ENCODE data around the gene LIMD2.

Gene LIMD2

GRCh38 chr17:63679214-63679613 lies 20.7 kb downstream of the LIMD2 start:
- no peak for DNase-seq

- no peak for DNase-seq
Measured at GRCh38 chr17:63676584-63676983, 23.3 kb downstream of the LIMD2 start.

GRCh38 chr17:63675607-63676546 lies 24.0 kb downstream of the LIMD2 start:
- no peak for DNase-seq

GRCh38 chr17:63675231-63675606 lies 24.7 kb downstream of the LIMD2 start:
- no peak for DNase-seq

GRCh38 chr17:63672856-63673255 lies 27.1 kb downstream of the LIMD2 start:
- DNase-seq = no peak

- no peak for DNase-seq
Measured at GRCh38 chr17:63665527-63666214, 34.3 kb downstream of the LIMD2 start.

- DNase-seq = no peak
Measured at GRCh38 chr17:63659850-63660249, 40.1 kb downstream of the LIMD2 start.

- no peak for DNase-seq
Measured at GRCh38 chr17:63658366-63658765, 41.6 kb downstream of the LIMD2 start.

GRCh38 chr17:63657786-63658185 lies 42.1 kb downstream of the LIMD2 start:
- no peak for DNase-seq

GRCh38 chr17:63653050-63653449 lies 46.9 kb downstream of the LIMD2 start:
- DNase-seq = no peak

GRCh38 chr17:63652106-63652505 lies 47.8 kb downstream of the LIMD2 start:
- no peak for DNase-seq

GRCh38 chr17:63649813-63650212 lies 50.1 kb downstream of the LIMD2 start:
- DNase-seq = no peak

- no peak for DNase-seq
Measured at GRCh38 chr17:63647936-63648335, 52.0 kb downstream of the LIMD2 start.

- no peak for DNase-seq
Measured at GRCh38 chr17:63647065-63647725, 52.7 kb downstream of the LIMD2 start.

- DNase-seq = no peak
Measured at GRCh38 chr17:63646488-63646806, 53.5 kb downstream of the LIMD2 start.

Data from NCI-H446 treated with DMSO at 0.1 percent for 48 hours (cell line).